ENCODE data around the gene PPP1R13L.

Gene PPP1R13L

DNA sequence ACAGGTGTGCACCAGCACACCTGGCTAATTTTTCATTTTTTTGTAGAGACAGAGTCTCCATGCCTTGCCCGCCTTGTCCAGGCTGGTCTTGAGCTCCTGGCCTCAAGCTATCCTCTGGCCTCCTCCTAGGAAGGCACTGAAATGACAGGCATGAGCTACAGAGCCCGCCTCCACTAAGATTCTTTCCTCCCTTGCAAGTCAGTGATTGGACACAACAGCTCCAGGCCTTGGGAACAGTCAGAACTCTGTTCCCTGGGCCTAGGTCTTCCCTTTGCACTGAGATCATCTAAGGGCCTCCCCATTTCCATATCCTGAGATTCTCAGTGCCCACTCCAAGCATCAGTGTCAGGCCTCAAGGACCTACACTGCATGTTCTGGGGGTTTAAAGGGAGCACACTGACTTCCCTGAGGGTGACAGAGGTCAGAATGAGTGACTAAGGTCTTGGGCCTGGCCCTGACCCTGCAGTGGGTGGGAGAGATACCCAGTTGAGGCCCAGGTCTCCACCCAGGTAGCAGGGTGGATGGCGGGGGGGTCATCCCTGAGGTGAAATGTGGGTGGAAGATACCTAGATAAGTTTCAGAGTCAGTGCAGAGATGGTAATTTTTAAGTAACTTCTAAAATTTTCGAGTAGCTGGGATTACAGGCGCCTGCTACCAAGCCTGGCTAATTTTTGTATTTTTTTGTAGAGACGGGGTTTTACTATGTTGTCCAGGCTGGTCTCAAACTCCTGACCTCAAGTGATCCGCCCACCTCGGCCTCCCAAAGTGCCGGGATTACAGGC lies 36.2 kb upstream of the PPP1R13L start:
- Histone ChIP-seq H3K27me3 (ENCODE audit: control insufficient read depth, low read length) (no peaks in the 10 kb centered on the region), H3K36me3 (ENCODE audit: control insufficient read depth, low read length) (no peaks in the 10 kb centered on the region), H3K79me2 (ENCODE audit: control insufficient read depth, low read length) (no peaks in the 10 kb centered on the region), H3K9me2 (replicated peaks; ENCODE audit: control insufficient read depth, low read length) (no peaks in the 10 kb centered on the region), H4K20me1 (ENCODE audit: control insufficient read depth, insufficient read depth, low read depth, low read length) (no peaks in the 10 kb centered on the region), H3K4me1 (ENCODE audit: control insufficient read depth, low read length) (peaks cover 49% of the 10 kb centered on the region), H3K4me2 (ENCODE audit: low read length) (peak overlapping the region; percentile 69), H3F3A (ENCODE audit: control insufficient read depth, insufficient read depth) (peaks cover 37% of the 10 kb centered on the region), H3K27ac (ENCODE audit: low read depth, low read length) (peak overlapping the region; percentile 60), H3K9me3 (ENCODE audit: control insufficient read depth, insufficient read depth, low read length) (no peaks in the 10 kb centered on the region), H3K4me3 (ENCODE audit: low read length) (no peak overlapping the region)
- TF ChIP-seq EZH2phosphoT487 (IDR thresholded peaks at IDR 0.05; ENCODE audit: borderline replicate concordance, low read length), result no peak
- TF ChIP-seq, protein P1, sequence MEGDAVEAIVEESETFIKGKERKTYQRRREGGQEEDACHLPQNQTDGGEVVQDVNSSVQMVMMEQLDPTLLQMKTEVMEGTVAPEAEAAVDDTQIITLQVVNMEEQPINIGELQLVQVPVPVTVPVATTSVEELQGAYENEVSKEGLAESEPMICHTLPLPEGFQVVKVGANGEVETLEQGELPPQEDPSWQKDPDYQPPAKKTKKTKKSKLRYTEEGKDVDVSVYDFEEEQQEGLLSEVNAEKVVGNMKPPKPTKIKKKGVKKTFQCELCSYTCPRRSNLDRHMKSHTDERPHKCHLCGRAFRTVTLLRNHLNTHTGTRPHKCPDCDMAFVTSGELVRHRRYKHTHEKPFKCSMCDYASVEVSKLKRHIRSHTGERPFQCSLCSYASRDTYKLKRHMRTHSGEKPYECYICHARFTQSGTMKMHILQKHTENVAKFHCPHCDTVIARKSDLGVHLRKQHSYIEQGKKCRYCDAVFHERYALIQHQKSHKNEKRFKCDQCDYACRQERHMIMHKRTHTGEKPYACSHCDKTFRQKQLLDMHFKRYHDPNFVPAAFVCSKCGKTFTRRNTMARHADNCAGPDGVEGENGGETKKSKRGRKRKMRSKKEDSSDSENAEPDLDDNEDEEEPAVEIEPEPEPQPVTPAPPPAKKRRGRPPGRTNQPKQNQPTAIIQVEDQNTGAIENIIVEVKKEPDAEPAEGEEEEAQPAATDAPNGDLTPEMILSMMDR (IDR thresholded peaks at IDR 0.05; ENCODE audit: low read depth, low read length, poor library complexity, severe bottlenecking), result no peak

DNA sequence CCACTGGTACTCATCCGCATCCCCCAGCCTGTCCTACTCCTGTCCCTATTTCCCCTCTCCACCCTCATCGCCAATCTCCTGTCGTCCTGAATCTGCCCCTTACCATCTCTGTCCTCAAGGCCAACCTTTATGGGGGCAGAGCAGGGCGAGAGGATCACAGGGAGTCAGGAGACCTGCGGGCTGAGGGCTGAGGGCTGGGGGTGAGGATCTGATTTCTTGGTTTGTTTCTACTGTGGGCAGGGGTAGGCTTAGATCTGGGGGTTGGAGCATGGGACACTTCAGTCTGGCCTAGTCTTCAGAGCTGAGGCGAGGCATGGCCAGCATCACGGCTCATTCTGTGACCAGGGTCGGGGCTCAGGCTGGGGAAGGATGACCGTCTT lies 35.4 kb upstream of the PPP1R13L start:
- Histone ChIP-seq H3K27me3 (ENCODE audit: control insufficient read depth, low read length) (no peaks in the 10 kb centered on the region), H3K4me3 (ENCODE audit: low read length) (peak overlapping the region; percentile 75), H3K36me3 (ENCODE audit: control insufficient read depth, low read length) (no peaks in the 10 kb centered on the region), H3K9me2 (replicated peaks; ENCODE audit: control insufficient read depth, low read length) (no peaks in the 10 kb centered on the region), H4K20me1 (ENCODE audit: control insufficient read depth, insufficient read depth, low read depth, low read length) (no peaks in the 10 kb centered on the region), H3K4me1 (ENCODE audit: control insufficient read depth, low read length) (peaks cover 48% of the 10 kb centered on the region), H3K79me2 (ENCODE audit: control insufficient read depth, low read length) (no peaks in the 10 kb centered on the region), H3F3A (ENCODE audit: control insufficient read depth, insufficient read depth) (peaks cover 34% of the 10 kb centered on the region), H3K27ac (ENCODE audit: low read depth, low read length) (peak overlapping the region; percentile 60), H3K4me2 (ENCODE audit: low read length) (peak overlapping the region; percentile 69), H3K9me3 (ENCODE audit: control insufficient read depth, insufficient read depth, low read length) (no peaks in the 10 kb centered on the region)
- TF ChIP-seq EZH2phosphoT487 (IDR thresholded peaks at IDR 0.05; ENCODE audit: borderline replicate concordance, low read length), result no peak
- TF ChIP-seq, protein P1 (IDR thresholded peaks at IDR 0.05; ENCODE audit: low read depth, low read length, poor library complexity, severe bottlenecking), result no peak

DNA sequence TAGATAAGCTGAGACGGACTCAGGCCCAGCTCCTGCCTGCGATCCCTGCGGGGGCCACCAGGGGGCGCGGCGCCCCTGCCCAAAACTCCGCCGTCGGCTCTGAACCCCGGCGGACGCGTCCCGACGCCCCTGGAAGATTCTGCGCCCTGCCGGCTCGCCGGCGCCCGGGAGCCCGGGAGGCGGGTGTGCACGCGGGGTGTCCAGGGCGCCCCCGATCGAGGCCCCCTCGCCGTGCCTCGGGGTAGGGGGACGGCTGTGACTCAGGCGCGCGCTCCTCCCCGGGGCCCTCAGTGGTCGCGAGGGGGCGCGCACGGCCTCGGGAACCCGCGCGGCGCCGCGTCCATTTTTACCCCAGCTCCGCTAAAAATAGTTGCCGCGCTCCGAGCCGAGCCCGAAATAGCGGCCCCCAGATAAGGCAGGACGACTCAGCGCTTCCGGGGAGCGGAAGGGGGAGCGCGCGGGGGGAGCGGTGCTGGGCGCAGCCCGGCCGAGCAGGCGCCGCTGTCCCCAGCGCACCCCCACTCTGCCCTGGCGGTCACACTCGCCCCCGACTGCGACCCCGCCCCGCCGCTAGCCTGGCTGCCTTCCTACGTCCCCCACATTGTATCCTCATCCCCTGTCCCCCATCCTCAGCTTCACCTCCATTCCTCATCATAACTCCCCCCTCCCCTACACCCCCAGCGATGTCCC lies 34.8 kb upstream of the PPP1R13L start:
- TF ChIP-seq, protein P1 (IDR thresholded peaks at IDR 0.05; ENCODE audit: low read depth, low read length, poor library complexity, severe bottlenecking), result peak; percentile 95
- TF ChIP-seq EZH2phosphoT487 (IDR thresholded peaks at IDR 0.05; ENCODE audit: borderline replicate concordance, low read length), result no peak
- H3K27me3 ChIP-seq (ENCODE audit: control insufficient read depth, low read length), result no peaks in the 10 kb centered on the region
- H3K9me2 ChIP-seq (replicated peaks; ENCODE audit: control insufficient read depth, low read length), result no peaks in the 10 kb centered on the region
- H3K4me3 ChIP-seq (ENCODE audit: low read length), result peak overlapping the region; percentile 75
- no peaks in the 10 kb centered on the region for H4K20me1 ChIP-seq (ENCODE audit: control insufficient read depth, insufficient read depth, low read depth, low read length)
- peaks cover 30% of the 10 kb centered on the region for H3F3A ChIP-seq (ENCODE audit: control insufficient read depth, insufficient read depth)
- H3K4me1 ChIP-seq (ENCODE audit: control insufficient read depth, low read length), result peaks cover 43% of the 10 kb centered on the region
- H3K9me3 ChIP-seq (ENCODE audit: control insufficient read depth, insufficient read depth, low read length), result no peaks in the 10 kb centered on the region
- H3K27ac ChIP-seq (ENCODE audit: low read depth, low read length), result peak overlapping the region; percentile 60
- H3K36me3 ChIP-seq (ENCODE audit: control insufficient read depth, low read length), result no peaks in the 10 kb centered on the region
- H3K4me2 ChIP-seq (ENCODE audit: low read length), result peak overlapping the region; percentile 69
- no peaks in the 10 kb centered on the region for H3K79me2 ChIP-seq (ENCODE audit: control insufficient read depth, low read length)
